GM12874 (cell line): ENCODE results near the gene UTP25.
A peak's percentile ranks its signal among the peaks of the same experiment; 100 is the strongest.

Source experiments
- CTCF ChIP-seq: IDR thresholded peaks from 2 replicates; pipeline ENCODE4 v1.5.1; 2011; ENCODE audit warnings: low read depth, mild to moderate bottlenecking, control low read depth, low read length, moderate library complexity; ENCODE audit not compliant: insufficient read depth

Gene UTP25

GRCh38 chr1:209860293-209860881 lies 32.6 kb downstream of the UTP25 start:
- TF ChIP-seq CTCF: peak; percentile 79

GRCh38 chr1:209861242-209861641 lies 33.5 kb downstream of the UTP25 start:
- TF ChIP-seq CTCF: no peak

DNA sequence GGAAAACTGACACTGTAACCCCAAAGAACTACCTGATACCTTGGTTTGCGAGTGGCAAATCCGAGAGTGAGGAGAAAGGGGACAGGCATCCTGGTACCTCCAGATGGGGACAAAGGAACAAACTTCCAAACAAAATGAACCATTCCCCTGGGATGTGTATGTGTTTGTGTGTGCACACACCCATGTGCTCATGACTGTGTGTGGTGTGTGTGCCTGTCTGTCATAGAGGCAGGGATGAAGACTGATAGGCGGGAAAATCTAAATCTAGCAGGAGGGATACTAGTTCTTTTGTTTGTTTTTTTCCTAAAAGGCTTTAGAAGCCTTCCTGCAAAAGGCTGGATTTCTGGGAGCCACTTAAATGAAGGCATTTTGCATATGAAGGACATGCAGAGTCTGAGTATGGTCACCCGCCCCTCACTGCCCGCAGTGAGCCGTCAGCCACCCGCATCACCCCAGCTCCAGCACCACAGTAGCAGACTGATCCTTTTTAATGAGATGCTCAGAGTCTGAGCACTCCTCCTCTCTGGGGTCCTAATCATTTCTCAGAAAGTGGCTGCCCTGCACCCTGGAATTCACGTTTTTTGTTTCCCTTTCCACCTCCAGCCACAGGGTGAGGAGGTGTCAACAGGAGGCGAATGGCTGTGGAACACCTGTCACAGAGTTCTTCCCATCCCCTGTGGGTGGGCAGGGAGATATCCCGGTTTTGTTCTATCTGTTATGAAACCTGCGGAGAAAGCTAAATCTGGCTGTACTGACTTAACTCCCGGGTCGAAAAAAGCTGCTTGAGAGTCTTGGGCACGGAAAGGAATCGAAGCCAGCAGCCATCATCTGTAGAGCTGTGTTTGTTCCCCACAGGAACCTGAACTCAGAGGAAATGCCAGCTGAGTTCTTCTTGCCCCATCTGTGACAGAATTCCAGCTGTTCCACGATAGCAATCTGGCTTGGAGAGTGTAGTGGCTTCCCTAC lies 34.9 kb downstream of the UTP25 start:
- TF ChIP-seq CTCF: no peak

- no peak for TF ChIP-seq CTCF
Observed at GRCh38 chr1:209863766-209864485, 36.2 kb downstream of the UTP25 start.

DNA sequence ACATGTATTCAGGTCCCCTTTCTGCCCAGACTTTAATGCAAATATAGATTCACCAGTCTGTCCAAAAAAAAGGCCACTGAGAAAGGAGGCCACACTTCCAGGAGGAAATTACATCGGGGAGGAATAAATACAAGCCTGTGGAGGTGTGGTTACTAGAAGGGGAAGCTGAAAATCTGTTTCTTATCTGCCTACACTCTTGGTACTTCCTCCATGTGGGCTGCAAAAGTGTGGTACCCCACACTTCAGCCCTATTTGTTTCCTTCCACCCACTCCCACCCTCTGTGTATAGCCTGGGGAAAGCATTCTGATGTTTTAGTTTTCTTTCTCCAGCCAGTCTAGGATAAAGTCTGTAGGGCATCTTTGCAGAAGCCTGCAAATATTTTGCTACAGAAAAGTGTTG lies 38.4 kb downstream of the UTP25 start:
- no peak for TF ChIP-seq CTCF

DNA sequence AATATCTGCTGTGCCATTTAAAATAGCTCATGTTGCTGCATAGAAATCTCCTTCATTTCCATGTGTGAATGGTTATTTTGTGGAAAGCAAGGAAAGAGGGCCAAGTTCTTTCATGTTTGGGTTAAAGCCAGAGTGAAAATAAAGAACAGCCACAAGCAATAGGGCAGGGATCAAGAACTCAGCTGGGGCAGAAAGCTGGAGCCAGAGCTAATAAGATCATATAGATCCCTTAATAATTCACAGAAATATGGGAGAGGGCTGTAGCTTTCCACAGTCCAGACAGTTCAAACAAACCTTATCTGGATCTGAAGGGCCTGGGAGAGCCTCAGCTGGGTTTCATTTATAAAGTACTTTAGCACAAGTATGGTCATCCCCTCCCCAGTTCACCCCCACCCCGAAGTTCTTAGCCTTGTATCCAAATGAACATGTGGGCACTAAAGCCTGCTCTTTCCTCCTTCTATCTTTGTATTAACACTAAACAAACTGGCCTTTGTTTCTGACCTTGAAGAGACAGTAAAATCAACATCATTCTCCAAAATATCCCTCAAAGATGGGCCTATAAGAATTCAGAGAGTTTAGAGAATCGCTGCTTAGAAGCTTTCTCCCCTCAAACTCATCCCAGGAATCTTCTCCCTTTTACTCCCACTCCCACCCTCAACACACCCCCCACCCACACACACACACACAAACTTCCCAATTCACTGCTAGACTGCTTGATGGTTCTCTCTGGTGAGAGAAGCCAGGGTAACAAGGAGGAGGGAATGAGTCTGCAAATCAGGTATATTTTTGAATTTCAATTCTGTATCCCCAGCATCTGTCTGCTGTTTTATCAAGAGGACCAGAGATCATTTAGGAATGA lies 41.7 kb downstream of the UTP25 start:
- TF ChIP-seq CTCF: no peak
